ENCODE results near the gene CTTN.
"Not testable (repeated sequence)": the region's sequence is repeated elsewhere in the genome, so short reads cannot be mapped to it uniquely, and the experiment has no call there.

CTTN gene

DNA sequence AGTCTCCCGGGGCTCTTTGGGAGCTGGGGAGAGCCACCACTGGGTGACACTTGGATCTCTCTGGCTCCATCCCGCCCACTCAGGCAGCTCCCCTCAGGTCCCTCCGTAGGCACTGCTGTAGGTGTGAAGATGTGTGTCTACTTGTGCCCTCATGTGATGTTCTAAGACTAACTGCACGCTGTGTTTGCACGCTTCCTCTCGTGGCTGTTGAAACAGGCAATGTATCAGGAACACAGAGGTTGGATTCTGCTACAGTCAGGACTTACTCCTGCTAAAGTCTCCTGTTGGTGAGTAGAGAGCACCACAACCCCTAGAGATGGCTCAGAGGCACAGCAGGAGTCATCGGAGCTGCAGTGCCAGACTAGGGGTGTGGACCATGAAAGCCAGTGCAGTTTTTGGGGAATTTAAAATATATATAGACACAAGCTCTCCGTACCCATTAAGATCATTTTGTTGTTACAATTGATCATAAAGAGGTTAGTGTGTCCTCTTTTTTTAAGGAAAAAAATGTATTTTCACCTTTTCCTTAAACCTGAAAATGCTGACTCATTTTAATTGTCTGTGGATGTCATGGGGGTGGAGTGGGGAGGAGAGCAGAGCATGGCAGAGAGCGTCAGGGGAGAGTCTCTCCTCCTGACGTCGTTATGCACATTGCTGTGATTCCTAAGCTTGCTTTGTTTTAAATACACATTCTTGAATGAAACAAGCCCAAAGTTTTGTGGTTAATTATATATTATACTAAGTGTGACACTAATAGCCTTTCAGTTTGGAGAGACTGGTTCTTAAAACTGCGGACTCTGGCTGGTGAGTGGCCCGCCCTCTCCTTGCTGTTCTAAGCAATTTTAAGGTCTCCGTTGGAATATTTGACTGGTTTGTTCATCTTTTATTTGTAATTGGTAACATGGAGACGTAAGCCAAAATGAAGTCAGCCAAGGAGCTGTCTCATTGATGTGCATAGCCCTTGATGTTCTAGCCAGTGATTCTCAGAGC, 16.2 kb upstream of the CTTN start:
- no peak for DNase-seq

DNA sequence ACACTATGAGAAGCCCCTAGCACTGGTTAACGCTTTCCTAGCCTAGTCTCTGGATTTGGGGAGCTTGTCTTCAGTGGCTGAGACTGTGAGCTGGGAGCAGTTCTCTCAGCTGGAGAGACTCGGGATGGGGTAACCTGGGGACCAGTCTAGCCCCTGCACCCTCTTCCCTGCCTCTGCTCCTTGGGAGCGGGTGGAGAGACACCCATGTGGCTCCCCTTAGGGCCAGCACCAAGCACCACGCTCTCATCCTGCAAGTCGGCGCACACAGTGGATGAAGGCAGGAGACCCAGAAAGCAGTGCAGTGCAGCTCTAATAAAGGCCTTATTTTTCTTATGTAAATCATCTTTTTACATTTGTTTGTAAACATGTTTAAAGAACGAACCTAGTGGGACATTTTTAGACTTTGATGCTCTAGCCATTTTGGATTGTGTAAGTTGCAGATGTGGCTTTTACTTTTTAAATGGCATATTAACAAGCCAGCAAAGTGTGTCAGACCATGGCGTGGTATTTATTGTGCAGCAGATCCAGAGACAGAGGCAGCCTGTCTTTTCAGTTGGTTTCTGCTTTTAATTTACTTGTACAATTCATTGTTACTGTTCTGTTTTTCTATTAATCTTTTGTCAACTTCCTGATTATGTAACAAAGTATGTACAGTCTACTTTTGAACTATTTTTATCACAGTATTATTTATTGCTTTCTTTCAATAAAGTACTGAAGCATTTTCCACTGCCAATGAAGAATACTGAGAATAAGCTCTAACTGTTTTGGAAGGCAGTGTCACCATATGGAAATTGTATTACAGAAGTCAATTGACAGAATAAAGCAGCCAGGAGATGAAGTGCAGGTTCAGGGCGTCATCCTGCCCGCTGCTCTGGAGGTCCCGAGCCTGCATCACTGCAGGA, 14.4 kb upstream of the CTTN start:
- DNase-seq = no peak

DNA sequence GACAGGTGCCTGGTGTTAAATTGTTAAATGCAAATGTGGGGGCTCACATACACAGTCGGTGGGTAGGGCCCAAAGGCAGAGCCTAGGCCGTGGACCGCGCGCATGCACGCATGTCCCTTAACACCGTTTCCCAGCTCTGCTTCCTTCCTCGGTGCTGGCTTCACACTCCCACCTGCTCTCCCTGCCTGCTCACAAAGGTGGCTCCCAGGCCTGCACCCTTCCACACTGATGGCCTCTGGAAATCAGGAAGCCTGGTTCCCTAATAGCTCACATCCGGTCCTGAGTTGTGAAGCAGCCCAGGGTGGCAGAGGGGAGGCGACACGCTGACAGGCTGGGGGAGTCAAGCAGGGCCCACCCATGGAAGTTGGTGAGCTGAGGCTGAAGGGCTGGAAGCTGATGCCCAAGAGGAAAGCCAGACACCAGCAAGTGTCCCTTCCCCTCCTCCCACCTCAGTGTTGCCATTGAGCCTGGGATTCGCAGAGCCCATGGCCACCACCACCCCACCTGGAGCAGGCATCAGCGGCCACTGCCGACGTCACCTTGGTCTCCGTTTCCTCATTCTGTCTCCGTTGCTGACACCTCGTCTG, 13.7 kb upstream of the CTTN start:
- DNase-seq = no peak

DNA sequence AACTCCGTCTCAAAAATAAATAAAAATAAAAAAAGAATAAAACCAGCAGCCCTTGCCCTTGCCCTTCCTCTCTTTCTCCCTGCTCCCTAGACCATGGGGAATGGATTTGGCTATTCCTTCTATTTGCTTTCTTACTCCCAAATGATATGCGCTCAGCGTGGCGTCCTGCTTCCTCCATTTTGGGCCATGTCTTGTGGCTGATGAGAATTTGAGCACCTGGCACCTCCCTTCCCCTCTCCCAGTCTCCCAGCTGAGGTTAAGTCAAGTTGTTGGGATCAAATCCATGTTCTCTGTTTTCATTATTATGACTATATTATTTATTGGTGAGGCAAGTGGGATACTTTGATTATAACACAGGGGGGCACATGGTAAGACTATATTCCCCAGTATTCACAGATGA, 10.8 kb upstream of the CTTN start:
- no peak for DNase-seq

DNA sequence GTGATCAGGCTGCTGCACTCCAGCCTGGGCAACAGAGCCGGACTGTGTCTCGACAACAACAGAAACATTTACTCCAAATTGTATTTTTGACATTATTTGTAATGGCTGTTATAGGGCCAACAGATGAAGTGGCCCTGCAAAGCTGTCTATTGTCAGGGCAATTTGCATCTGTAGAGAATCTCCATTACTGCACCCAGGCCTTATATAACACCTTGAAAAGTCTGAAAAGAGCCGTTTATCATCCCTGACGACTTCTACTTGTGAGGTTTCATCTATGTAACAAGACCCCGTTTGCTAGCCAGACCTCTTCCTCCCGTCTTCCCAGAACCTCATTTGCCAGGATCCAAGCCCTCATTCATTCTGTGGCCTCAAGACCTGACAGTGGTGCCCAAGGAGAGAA, 9.1 kb upstream of the CTTN start:
- no peak for DNase-seq

DNA sequence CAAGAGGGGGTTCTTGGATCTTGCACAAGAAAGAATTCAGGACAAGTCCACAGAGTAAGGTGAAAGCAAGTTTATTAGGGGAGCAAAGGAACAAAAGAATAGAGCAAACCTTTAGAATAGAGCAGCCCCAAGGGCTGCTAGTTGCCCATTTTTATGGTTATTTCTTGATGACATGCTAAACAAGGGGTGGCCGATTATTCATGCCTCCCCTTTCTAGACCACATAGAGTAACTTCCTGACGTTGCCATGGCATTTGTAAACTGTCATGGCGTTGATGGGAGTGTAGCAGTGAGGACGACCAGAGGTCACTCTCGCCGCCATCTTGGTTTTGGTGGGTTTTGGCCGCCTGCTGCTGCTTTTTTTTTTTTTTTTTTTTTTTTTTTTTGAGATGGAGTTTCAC, 7.4 kb upstream of the CTTN start:
- not testable (repeated sequence) for DNase-seq

DNA sequence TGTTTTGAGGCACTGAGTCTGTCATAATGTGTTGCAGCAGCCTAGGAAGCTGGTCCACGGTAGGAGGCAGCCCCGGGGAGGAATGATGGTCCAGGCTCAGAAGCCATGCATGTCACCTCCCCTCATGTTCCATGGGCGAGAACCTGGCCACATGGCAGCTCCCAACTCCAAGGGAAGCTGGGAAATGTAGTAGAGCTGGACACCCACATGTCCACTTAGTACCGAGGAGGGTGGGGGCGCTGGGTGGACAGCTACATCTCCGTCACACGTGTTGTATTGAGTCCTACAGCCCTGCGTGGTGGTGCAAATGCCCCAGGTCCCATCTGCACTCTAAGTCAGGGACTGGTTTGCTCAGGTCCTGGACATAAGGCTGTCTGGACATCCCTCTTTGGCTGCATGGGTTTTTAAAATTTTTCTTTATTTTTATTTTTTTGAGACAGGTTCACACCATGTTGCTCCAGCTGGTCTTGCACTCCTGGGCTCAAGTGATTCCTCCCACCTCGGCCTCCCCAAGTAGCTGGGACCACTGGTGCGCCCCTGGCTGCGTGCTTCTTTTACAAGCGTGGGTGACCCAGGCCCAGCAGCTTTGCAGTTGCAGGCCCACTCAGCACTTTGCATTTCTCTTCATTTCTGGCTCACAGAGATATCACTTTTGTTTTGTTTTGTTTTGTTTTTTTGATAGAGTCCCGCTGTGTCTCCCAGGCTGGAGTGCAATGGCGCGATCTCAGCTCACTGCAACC, 3.9 kb upstream of the CTTN start:
- DNase-seq = no peak

DNA sequence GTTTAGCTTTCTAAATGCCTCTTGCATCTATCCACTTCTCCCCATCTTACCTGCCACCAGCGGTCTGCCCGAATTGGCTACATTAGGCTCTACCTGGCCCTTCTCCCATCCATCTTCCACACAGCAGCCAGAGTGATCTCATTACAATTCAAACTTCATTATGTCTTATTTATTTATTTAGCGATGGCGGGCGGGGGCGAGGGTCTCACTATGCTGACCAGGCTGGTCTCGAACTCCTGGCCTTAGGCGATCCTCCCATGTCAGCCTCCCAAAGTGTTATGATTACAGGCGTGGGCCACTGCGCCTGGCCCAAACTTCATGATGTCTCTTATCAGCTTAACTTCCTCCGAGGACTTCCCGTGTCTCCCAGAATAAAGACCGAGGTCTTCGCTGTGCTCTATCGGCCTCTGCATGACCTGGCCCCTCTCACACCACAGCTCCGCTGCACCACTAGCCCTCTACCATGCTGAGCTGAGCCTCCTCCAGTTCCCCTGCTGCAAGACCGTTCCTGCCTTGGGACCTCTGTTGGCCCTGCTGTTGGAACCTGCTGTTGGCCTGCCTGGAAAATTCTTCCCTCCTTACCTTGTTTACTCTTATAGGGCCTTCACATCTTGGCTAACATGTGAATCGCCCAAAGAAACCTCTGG, 870 bp upstream of the CTTN start:
- DNase-seq = no peak

DNA sequence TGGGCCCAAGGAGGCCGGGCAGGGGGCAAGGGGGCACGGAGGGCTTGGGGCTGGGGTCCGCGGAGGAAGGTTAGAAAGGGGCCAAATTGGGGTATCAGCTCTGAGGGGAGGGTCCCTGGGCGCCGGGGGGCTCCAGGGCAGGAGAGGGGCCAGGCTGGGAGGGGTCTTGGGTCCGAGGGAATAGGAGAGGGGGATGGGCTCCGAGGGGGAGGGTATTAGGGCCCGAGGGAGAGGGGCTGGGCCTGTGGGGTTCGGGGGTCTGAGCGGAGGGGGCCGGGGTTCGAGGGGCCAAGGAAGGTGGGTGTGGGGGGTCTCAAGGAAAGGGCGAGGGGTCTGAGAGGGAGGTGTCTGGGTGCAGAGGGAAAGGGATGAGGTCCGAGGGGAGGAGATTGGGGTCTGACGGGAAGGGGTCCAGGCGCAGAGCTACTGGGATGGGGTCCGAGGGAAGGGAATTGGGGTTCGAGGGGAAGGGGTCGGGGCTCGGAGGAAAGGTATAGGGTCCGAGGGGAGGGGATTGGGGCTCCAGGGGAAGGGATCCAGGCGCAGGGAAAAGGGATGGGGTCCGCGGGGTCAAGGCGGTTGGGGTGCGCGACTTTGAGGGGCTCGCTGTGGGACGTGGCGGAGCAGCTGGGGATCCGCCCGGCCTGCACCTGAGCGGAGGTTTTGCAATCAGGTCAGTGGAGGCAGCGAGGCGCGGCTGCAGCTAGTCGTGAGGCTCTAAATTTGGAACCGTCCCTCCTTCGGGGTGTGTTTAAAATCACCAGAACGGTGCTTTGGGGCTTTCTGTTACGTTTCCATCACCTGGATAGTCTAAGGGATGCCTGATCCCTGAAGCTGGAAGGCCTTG, 728 bp downstream of the CTTN start:
- no peak for DNase-seq

DNA sequence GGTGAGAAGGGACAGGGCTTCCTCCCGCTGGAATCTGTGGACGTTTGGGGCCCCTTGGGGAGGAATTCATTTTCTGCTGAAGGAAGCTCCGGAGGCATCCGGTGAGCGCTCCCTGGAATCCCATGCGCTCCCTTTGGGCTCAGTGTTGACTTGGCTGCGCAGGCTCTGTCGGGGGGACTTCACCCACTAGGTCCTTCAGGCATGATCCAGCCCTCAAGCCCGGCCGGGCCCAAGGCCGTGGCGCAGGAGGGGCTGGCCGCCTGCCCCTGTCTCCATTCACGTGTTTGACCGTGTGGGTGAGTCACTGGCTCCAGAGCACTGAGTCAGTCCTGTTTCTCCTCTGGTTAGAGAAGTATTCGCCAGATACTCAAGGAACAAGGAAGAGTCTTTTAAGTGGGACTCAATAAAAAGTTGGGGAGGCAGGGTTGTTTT, 1.4 kb downstream of the CTTN start:
- DNase-seq = no peak

DNA sequence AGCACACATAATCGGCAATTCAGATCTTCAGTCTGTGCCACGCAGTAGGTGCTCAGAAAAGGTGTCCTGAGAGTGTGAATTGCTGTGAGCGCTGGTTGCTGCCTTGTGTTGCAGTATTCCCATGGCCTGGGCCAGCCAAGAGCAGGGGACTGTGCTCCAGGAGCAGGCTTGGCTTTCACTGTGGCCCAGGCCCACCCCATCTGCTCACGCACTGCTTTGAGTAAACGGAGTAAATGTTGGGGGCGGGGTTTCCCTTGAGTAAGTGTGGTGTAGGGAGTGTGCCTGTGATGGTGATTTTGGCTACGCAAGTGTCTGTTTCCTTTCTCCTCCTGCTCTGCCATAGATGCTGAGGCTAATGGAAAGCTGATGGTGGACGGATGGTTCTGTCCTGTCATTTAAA, 2.3 kb downstream of the CTTN start:
- no peak for DNase-seq

DNA sequence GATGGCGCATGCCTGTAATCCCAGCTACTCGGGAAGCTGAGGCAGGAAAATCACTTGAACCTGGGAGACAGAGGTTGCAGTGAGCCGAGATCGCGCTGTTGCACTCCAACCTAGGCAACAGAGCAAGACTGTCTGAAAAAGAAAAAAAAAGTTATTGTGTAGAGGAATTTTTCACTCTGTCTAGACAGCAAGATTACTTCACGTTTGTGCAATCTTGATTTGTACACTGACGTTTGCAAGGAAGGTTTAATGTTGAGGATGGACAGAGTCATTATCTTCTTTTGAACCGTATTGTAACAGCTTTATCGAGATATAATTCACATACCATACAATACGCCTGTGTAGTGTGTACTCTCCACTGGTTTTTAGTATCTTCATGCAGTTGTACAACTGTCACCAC, 3.7 kb downstream of the CTTN start:
- DNase-seq = no peak

DNA sequence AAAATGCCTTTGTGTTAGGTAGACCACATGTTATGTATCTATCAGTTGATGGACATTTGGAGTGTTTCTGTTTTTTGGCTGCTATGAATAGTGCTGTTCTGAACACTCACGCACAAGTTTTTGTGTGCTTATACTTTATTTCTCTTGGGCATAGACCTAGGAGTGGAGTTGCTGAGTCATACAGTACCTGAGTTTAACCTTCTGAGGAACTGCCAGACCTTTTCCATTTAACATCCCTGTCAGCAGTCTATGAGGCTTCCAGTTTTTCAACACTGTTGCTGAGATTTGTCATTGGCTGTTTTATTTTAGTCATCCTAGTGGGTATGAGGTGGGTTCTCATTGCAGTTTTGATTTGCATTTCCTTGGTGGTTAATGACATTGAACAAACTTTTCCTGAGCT, 4.4 kb downstream of the CTTN start:
- no peak for DNase-seq

DNA sequence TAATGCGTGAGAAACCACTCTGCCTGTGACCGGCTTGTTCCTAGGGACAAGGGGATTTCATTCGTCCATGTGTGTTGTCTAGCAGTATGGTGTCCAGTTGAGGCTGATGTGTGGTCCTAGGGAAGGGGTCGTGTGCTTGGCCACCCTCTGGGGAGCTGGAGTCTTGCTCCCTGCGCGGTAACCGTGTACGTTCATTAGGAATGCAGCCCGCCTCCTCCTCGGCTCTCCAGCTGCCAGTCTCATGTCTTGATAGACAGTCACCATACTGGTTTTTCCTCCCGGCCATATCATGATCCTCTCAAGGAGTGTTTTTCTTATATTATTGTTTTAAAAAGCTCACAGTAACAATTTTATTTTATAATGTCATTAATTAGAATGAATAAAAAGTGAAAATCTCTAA, 5.9 kb downstream of the CTTN start:
- DNase-seq = no peak

DNA sequence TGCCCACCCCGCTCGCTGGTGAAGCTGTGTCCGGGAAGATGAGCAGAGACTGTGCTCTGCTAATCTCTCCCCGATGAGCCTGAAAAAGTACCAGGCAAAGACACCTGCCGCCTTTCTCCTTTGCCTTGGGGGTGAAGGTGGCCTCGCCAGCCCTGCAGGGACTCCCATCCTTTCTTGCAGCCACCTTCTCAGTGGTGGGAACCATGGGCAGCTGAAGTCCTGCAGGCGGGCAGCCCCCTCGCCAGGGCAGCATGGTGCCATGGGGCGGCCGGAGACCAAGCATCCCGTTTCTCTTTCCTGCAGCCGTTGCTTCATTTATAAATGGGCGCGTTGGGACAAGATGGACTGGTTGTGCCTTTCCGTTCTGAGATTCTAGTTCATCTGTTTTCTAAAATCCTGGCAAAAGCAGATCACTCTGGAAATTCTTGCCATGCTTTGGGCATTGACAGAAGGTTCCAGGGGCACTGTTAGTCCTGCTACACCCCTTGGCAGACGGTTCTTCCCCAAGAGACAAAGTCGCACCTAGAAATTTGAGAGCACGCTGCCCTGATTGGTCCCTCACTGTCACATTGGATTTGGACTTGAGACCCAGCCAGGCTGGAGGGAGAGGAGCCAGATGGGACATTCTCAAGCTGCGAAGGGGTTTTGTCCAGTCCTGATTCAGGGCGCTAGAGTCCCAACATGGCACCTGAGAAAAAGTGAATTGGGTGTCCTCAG, 7.5 kb downstream of the CTTN start:
- DNase-seq = no peak

DNA sequence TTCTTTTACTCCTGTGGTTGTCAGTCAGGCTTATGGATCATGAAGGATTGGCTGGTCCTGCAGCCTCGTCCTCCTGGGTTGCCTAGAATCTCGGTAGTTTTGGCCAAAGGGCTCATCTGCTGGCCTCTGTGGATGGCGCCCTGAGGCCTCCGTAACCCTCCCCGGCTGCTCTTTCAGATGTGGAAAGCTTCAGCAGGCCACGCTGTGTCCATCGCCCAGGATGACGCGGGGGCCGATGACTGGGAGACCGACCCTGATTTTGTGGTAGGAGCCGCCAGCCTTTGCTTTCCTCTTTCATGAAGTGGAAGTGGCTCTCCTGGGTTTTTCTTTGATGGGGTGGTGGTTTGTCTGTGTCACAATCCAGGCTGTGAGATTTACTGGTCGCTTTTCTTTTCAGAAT, 8.8 kb downstream of the CTTN start:
- DNase-seq = no peak

DNA sequence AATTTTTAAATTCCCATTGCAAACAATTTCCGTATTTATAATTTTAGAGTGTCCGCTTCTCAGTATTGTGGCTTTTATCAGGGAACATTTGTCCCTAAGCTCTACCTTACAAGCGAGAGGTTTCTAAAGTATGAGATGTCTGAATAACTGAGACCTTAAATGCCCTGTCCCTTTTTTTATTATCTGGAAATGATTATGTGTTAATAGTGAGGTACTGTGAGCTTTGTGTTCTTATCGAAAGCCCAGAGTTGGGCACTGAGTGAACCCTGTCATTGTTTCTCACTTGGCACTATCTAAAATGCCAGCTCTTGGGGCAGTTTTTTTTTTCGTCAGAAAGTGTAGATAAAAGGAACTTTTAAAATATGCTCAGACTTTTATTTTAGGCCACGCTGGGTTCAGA, 9.5 kb downstream of the CTTN start:
- no peak for DNase-seq

DNA sequence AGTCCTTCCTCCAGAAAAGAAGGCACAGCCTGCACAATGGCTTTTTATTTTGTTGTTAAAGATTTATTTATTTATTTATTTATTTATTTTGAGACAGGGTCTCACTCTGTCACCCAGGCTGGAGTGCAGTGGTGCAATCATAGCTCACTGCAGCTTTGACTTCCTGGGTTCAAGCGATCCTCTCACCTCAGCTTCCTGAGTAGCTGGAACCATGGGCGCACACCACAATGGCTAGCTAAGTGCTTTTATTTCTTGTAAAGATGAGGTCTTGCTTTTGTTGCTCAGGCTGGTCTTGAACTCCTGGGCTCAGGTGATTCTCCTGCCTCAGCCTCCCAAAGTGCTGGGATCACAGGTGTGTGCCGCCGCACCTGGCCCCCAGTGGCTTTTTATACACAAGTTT, 10.0 kb downstream of the CTTN start:
- not testable (repeated sequence) for DNase-seq

DNA sequence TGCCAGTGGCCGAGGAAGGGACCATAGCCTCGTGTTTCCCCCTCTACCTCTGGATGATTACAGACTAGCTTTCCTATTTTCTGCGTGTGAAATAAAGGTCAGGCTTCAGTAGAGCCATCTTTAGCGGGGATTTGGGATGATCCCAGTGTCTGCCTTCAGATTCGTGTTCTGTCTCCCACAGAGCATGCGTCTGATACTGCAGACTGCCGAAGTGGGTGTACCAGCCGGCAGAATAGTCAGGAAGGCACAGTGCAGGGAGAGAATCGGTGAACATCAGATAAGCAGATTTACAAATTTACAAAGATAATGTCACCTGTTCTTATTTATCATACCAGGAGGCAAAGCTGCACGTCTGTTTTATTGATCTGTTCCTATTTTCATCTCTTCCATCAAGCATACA, 11.1 kb downstream of the CTTN start:
- DNase-seq = no peak

DNA sequence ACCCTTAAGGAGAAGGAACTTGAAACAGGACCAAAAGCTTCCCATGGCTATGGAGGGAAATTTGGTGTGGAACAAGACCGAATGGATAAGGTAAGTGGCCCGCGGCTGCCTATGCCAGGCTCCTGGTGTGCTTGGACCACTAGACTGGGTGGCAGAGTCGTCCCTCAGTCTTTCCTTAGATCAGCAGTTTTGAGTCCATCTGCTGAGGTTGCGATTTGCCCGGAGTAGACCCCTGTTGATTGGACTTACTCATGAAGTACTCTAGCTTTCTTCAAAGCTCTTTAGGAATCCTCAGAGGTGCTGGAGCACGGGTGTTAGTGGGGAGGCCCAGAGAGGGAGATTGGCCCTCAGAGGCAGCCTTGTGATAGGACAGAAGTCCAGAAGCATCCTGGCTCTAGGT, 11.5 kb downstream of the CTTN start:
- no peak for DNase-seq
